Nephron (organoid): ENCODE data around the gene KRT9.

Experiments
- H3K27ac Mint-ChIP-seq, 3 experiments: 2 replicates each; pipeline ENCODE4 v1.8.0; 2020; ENCODE audit warnings: mixed read lengths in 3 of 3, mild to moderate bottlenecking in 2 of 3, moderate library complexity in 1 of 3
- H3K27me3 Mint-ChIP-seq: 2 replicates; pipeline ENCODE4 v1.8.0; 2021; ENCODE audit warnings: low read depth, mild to moderate bottlenecking, moderate library complexity, mixed read lengths
- H3K36me3 Mint-ChIP-seq: 2 replicates; pipeline ENCODE4 v1.8.0; 2020; ENCODE audit warnings: low read depth, mixed read lengths
- H3K4me1 Mint-ChIP-seq: 2 replicates; pipeline ENCODE4 v1.8.0; 2020; ENCODE audit warnings: mixed read lengths
- H3K4me3 Mint-ChIP-seq, 3 experiments: 2 replicates each; pipeline ENCODE4 v1.8.0; 2020; ENCODE audit warnings: mild to moderate bottlenecking in 3 of 3, mixed read lengths in 3 of 3, moderate library complexity in 2 of 3
- H3K9me3 Mint-ChIP-seq: 2 replicates; pipeline ENCODE4 v1.8.0; 2020; ENCODE audit warnings: mixed read lengths
- CTCF ChIP-seq, 3 experiments: fragments of 200-600 bp; sonication (generic); IDR thresholded peaks; one replicate each; pipeline ENCODE4 v1.5.0; 2021; ENCODE audit warnings: antibody characterized with exemption in 3 of 3; ENCODE audit not compliant: unreplicated experiment in 3 of 3

Gene KRT9

GRCh38 chr17:41524261-41524660 is 47.6 kb downstream of the KRT9 start:
- Mint-ChIP-seq H3K4me1 (peaks cover 28% of the 10 kb centered on the region), H3K36me3 (peaks cover 14% of the 10 kb centered on the region), H3K4me3 (no peak overlapping the region), H3K9me3 (no peaks in the 10 kb centered on the region), H3K27ac (no peak overlapping the region), H3K27me3 (peaks cover 72% of the 10 kb centered on the region)
- no peak for TF ChIP-seq CTCF (IDR thresholded peaks at IDR 0.05; ENCODE audit: unreplicated experiment in 3 of 3)

- Mint-ChIP-seq H3K4me3 (no peak overlapping the region), H3K27ac (peak overlapping the region in 1 of 3 experiments; percentile 37), H3K4me1 (peaks cover 28% of the 10 kb centered on the region), H3K36me3 (peaks cover 14% of the 10 kb centered on the region), H3K27me3 (peaks cover 71% of the 10 kb centered on the region), H3K9me3 (no peaks in the 10 kb centered on the region)
- TF ChIP-seq CTCF (IDR thresholded peaks at IDR 0.05; ENCODE audit: unreplicated experiment in 3 of 3): no peak
Observed at GRCh38 chr17:41523787-41524186, 48.1 kb downstream of the KRT9 start.

- Mint-ChIP-seq H3K36me3 (peaks cover 14% of the 10 kb centered on the region), H3K27ac (peak overlapping the region in 1 of 3 experiments; percentile 3), H3K4me1 (peaks cover 28% of the 10 kb centered on the region), H3K27me3 (peaks cover 66% of the 10 kb centered on the region), H3K9me3 (no peaks in the 10 kb centered on the region), H3K4me3 (no peak overlapping the region)
- no peak for TF ChIP-seq CTCF (IDR thresholded peaks at IDR 0.05; ENCODE audit: unreplicated experiment in 3 of 3)
Observed at GRCh38 chr17:41523225-41523593, 48.6 kb downstream of the KRT9 start.

- Mint-ChIP-seq H3K36me3 (peaks cover 14% of the 10 kb centered on the region), H3K4me3 (no peak overlapping the region), H3K4me1 (peaks cover 28% of the 10 kb centered on the region), H3K27ac (peak overlapping the region in 1 of 3 experiments; percentile 3), H3K27me3 (peaks cover 59% of the 10 kb centered on the region), H3K9me3 (no peaks in the 10 kb centered on the region)
- no peak for TF ChIP-seq CTCF (IDR thresholded peaks at IDR 0.05; ENCODE audit: unreplicated experiment in 3 of 3)
Observed at GRCh38 chr17:41522301-41523224, 49.3 kb downstream of the KRT9 start.

- H3K9me3 Mint-ChIP-seq: no peaks in the 10 kb centered on the region
- H3K27me3 Mint-ChIP-seq: peaks cover 51% of the 10 kb centered on the region
Observed at GRCh38 chr17:41521574-41522261, 50.1 kb downstream of the KRT9 start.

More at GRCh38 chr17:41521574-41522261, 50.1 kb downstream of the KRT9 start:
- Mint-ChIP-seq H3K4me3 (no peak overlapping the region), H3K4me1 (peaks cover 22% of the 10 kb centered on the region), H3K36me3 (peaks cover 11% of the 10 kb centered on the region), H3K27ac (peak overlapping the region in 1 of 3 experiments; percentile 69)
- TF ChIP-seq CTCF (IDR thresholded peaks at IDR 0.05; ENCODE audit: unreplicated experiment in 3 of 3): no peak
